ENCODE data around the gene KIAA0753. TPM values are rescaled to one million over a fixed set of nuclear protein-coding genes. Genes with fewer than 3 reads are reported as not detected.

Gene KIAA0753
- total and polyA plus RNA-seq, 2 of the 4 experiments (the other 2 are of a cell fraction) = 10.2 to 17.6 TPM

DNA sequence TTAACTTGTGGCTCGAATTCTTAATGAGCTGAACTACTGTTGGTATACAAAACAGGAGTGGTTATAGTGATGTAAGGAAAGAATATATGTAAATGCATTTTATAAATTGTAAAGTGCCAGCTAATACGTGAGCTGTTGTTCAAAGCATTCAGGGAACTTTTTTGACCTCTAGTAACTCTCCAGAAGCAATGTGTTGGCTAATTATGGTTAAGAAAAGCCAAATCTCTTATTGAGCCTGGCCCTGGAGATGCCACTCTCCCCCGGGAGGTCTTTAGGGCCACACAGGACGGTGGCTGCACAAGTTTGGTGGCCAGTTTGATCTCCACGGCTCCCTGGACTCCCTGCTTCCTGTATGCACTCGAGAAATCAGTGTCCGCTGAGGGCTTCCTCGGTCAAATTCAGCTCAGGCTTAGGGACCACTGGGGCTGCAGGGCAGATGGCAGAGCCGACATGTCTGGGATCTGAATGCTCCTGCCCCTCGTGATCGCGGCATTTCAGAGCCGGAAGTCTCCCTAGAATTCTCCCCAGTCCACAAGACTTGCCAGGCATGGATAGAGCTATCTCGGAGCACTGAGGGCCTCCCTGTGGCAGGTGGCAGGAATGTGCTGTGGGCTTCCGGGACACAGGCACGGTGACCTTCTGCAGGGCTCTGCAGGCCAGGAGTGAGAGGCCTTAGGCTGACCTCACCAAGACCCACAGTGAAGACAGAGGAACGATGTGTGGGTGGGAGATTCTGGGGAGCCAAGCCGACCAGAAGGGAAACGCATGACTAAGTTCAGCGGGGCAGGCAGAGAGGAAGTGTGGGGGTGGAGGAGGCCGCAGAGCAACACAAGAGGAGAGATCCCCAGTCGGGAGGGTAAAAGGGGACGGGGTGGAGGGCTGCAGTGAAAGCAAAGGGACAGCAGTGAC lies 65.6 kb downstream of the KIAA0753 start:
- peak overlapping the region; percentile 91 for H3K14ac ChIP-seq (replicated peaks; ENCODE audit: low read depth, low read length)
- H4K5ac ChIP-seq (ENCODE audit: low read depth, low read length) = peak overlapping the region; percentile 72; the same call in 1 of the 2 replicates
- peak overlapping the region; percentile 66 to 74 for H4K8ac ChIP-seq (ENCODE audit: low read depth in 2 of 2, low read length in 2 of 2)
- H3K23ac ChIP-seq (ENCODE audit: low read depth, low read length) = peak overlapping the region; percentile 21; the same call in 1 of the 2 replicates
- H2BK20ac ChIP-seq (ENCODE audit: low read depth, low read length) = peak overlapping the region; percentile 88; the same call in 1 of the 2 replicates
- peak overlapping the region; percentile 73 for H3K4ac ChIP-seq (ENCODE audit: low read depth, low read length)
- no peak overlapping the region for H3K4me3 ChIP-seq (ENCODE audit: insufficient read depth, low read depth, low read length)
- H3K4me2 ChIP-seq (ENCODE audit: low read depth, low read length) = 0 out of 2 replicates have a peak overlapping the region, but pooled peaks have one; percentile 6
- no peaks in the 10 kb centered on the region for H3K9me3 ChIP-seq (ENCODE audit: control insufficient read depth, insufficient read depth, low read length)
- H3K79me1 ChIP-seq (ENCODE audit: low read depth in 1 of 2, low read length in 2 of 2) = peaks cover 0 to 4% of the 10 kb centered on the region in 2 experiments; a peak in 1 of 4 replicates
- H2BK120ac ChIP-seq (ENCODE audit: low read depth, low read length) = peak overlapping the region; percentile 87; the same call in 1 of the 2 replicates
- H3K4me1 ChIP-seq (ENCODE audit: control insufficient read depth, insufficient read depth, low read length) = peaks cover 17% of the 10 kb centered on the region
- peak overlapping the region; percentile 58 for H2BK5ac ChIP-seq (ENCODE audit: low read depth, low read length, poor library complexity, severe bottlenecking)
- in situ Hi-C loops (cut with MboI; ENCODE audit: low sequenced_read_pairs) = no loop called here
- intact Hi-C loops (cut with micrococcal nuclease) = no loop called here
- CTCF ChIA-PET = no interaction called here
- DNase-seq = peak; percentile 73
- peak overlapping the region; percentile 66 for H4K91ac ChIP-seq (ENCODE audit: insufficient read depth, low read depth, low read length)
- no peaks in the 10 kb centered on the region for H3K27me3 ChIP-seq (ENCODE audit: control insufficient read depth, insufficient read depth, low read length)
- BruUV-seq (replicated peaks) = no TSS peak
- peak overlapping the region; percentile 49 for H3K18ac ChIP-seq (ENCODE audit: low read depth, low read length)
- TF ChIP-seq, protein P1, sequence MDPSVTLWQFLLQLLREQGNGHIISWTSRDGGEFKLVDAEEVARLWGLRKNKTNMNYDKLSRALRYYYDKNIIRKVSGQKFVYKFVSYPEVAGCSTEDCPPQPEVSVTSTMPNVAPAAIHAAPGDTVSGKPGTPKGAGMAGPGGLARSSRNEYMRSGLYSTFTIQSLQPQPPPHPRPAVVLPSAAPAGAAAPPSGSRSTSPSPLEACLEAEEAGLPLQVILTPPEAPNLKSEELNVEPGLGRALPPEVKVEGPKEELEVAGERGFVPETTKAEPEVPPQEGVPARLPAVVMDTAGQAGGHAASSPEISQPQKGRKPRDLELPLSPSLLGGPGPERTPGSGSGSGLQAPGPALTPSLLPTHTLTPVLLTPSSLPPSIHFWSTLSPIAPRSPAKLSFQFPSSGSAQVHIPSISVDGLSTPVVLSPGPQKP (IDR thresholded peaks at IDR 0.05; ENCODE audit: borderline replicate concordance, low read depth, low read length) = 0 out of 2 replicates have a peak, but pooled peaks have one; percentile 20
- TF ChIP-seq MAZ (IDR thresholded peaks at IDR 0.05; ENCODE audit: borderline replicate concordance, low read depth, low read length) = peak; percentile 62
- TF ChIP-seq POLR2A (IDR thresholded peaks at IDR 0.05; ENCODE audit: low read depth, low read length) = no peak
- TF ChIP-seq BHLHE40 (IDR thresholded peaks at IDR 0.05; ENCODE audit: low read depth, low read length) = peak; percentile 64
- no peak for TF ChIP-seq RFX5 (IDR thresholded peaks at IDR 0.05; ENCODE audit: low read depth, low read length)
- no peak; the same call in 1 of the 2 replicates for TF ChIP-seq RAD21 (IDR thresholded peaks at IDR 0.05; ENCODE audit: low read length)
- H3K27ac ChIP-seq (ENCODE audit: insufficient read depth, low read length) = peak overlapping the region; percentile 29; the same call in 1 of the 2 replicates
- H2AFZ ChIP-seq (replicated peaks; ENCODE audit: low read length, poor library complexity) = peak overlapping the region; percentile 66
- POLR2A ChIA-PET (ENCODE audit: unreplicated experiment) = no interaction called here
- H3K9ac ChIP-seq (ENCODE audit: low read depth, low read length) = no peak overlapping the region
- H2BK15ac ChIP-seq (ENCODE audit: low read depth, low read length) = 0 out of 3 replicates have a peak overlapping the region, but pooled peaks have one; percentile 17
- dilution Hi-C loops (cut with HindIII; ENCODE audit: low sequenced_read_pairs, unreplicated experiment) = no loop called here
- 42% methylated on average over 13 of the region's 23 CpGs; no CpG with 5 or more reads in 1 of the 2 experiments for WGBS, 2 experiments (ENCODE audit: extremely low coverage in 2 of 2, insufficient read length in 1 of 2)
- peaks cover 13% of the 10 kb centered on the region; the same call in 1 of the 2 replicates for H3K9me1 ChIP-seq (ENCODE audit: insufficient read depth, low read length)
- H4K20me1 ChIP-seq (ENCODE audit: insufficient read depth, low read length) = no peaks in the 10 kb centered on the region
- H3K56ac ChIP-seq (ENCODE audit: extremely low read depth, insufficient read depth, low read length) = no peak overlapping the region
- H3K36me3 ChIP-seq (ENCODE audit: control insufficient read depth, insufficient read depth, low read length) = peaks cover 17% of the 10 kb centered on the region
- no peak overlapping the region for H2AK9ac ChIP-seq (replicated peaks; ENCODE audit: low read depth, low read length, poor library complexity)
- H2AK5ac ChIP-seq (ENCODE audit: low read depth, low read length) = peak overlapping the region; percentile 75
- peak; percentile 77 for ATAC-seq (ENCODE audit: low read depth)
